AG10803 (cell line): ENCODE results near the gene SCAF4.

Source experiments
- DNase-seq: peaks from one replicate; pipeline ENCODE4 v3.0.0; 2010; ENCODE audit warnings: low read depth
- H3K4me3 ChIP-seq: 2 replicates; pipeline ENCODE4 v1.5.1; 2011; ENCODE audit warnings: mild to moderate bottlenecking, low read length, control low read depth
- CTCF ChIP-seq: conservative IDR thresholded peaks from 2 replicates; pipeline ENCODE4 v1.5.1; 2011; ENCODE audit warnings: mild to moderate bottlenecking, low read length, control low read depth, inconsistent platforms

SCAF4 gene

GRCh38 chr21:31684918-31685317, 47.0 kb downstream of the SCAF4 start:
- no peak for DNase-seq
- no peak overlapping the region for H3K4me3 ChIP-seq
- TF ChIP-seq CTCF = no peak

- DNase-seq = no peak
- H3K4me3 ChIP-seq = no peak overlapping the region
Observed at GRCh38 chr21:31683029-31683428, 48.9 kb downstream of the SCAF4 start.

GRCh38 chr21:31682620-31683019, 49.3 kb downstream of the SCAF4 start:
- DNase-seq = peak; percentile 28
- TF ChIP-seq CTCF = no peak
- H3K4me3 ChIP-seq = no peak overlapping the region

More at GRCh38 chr21:31683029-31683428, 48.9 kb downstream of the SCAF4 start:
- 0 out of 2 replicates have a peak, but pooled peaks have one; percentile 1 for TF ChIP-seq CTCF

GRCh38 chr21:31678478-31678877, 53.4 kb downstream of the SCAF4 start:
- H3K4me3 ChIP-seq = no peak overlapping the region
- no peak for DNase-seq
- TF ChIP-seq CTCF = no peak

DNA sequence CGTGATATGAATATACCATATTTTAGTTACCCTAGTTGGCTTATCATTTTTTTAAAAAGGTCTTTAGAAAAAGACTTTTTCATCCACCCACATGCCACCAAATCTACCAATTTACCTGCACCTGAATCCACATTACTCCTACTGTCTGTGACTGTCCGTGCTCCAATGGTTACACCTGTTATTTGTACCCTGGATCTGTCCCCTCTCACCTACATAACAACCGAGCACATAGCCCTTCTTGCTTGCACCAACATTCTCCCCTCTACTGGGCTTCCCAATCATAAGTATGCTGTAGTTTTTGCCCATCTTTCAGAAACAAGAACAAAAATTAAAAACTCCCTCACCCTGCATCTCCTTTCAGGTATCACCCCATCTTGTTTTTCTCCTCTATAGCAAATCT, 54.9 kb downstream of the SCAF4 start:
- TF ChIP-seq CTCF = no peak
- H3K4me3 ChIP-seq = no peak overlapping the region
- DNase-seq = no peak

- no peak for DNase-seq
- no peak for TF ChIP-seq CTCF
- H3K4me3 ChIP-seq = no peak overlapping the region
Observed at GRCh38 chr21:31675960-31676359, 56.0 kb downstream of the SCAF4 start.

- H3K4me3 ChIP-seq = no peak overlapping the region
- no peak for TF ChIP-seq CTCF
- DNase-seq = no peak
Observed at GRCh38 chr21:31675318-31675717, 56.6 kb downstream of the SCAF4 start.
